ENCODE measurements around the gene GSN.

The GSN gene

GRCh38 chr9:121302341-121302740, 34.4 kb downstream of the GSN start:
- DNase-seq (ENCODE audit: low spot score), result no peak
- TF ChIP-seq CTCF (IDR thresholded peaks at IDR 0.05; ENCODE audit: extremely low read depth, missing control alignments), result no peak

DNA sequence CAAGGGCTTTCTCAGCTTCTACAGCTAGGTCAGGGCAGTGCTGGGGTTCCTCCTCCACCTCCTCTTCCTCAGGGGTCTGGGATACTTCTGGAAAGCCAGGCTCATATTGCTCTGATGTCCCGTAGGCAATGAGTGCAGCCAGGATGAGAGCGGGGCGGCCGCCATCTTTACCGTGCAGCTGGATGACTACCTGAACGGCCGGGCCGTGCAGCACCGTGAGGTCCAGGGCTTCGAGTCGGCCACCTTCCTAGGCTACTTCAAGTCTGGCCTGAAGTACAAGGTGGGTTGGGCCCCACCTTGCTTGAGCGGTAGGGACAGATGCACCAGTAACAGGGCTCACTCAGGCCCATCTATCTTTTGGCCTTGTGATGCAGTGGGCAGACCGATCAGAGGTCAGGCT, 34.8 kb downstream of the GSN start:
- TF ChIP-seq CTCF (IDR thresholded peaks at IDR 0.05; ENCODE audit: extremely low read depth, missing control alignments), result no peak
- no peak for DNase-seq (ENCODE audit: low spot score)

DNA sequence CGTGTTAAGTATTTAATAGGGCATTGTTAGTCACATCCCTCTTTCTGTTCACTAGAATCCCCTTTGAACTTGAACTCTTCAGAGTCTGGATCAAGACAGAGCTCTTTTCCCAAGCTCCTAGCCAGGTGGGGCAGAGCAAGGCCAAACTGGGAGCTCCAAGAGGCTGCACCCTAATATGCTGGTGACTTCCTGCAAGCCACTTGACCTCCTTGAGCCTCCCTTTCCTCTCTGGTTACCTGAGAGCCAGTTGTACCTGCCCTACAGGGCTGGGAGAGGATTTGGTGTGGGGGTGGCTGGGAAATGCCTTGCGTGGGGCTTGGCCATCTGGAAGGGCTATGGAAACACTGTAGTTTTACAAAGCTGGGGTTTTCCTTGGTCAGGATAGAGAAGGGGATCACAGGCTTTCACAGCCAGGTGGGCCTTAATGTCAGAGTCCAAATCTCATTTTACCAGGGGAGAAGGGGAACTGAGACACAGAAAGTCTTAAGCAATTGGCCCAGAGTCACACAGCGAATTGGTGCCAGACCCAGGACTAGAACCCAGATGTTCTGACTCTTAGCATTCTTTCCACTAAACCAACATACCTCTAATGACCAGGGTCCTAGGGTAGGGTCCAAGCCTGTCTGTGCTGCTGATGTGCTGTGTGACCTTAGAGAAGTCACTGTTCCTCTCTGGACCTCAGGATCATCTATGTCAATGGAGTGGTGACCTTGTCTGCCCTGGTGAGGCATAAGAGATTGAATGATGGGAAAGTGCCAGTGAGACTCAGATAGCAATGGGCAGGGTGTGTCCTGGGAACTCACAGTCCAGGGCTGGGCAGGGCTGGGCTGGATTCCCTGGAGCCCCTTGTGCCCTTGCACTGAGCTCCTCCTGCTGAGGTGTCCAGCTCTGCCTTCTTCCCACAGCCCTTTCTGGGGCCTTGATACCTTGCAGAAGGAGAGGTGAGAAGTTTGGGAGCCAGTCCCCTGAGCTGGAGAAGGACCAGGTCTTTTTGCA, 35.8 kb downstream of the GSN start:
- no peak for TF ChIP-seq CTCF (IDR thresholded peaks at IDR 0.05; ENCODE audit: extremely low read depth, missing control alignments)

DNA sequence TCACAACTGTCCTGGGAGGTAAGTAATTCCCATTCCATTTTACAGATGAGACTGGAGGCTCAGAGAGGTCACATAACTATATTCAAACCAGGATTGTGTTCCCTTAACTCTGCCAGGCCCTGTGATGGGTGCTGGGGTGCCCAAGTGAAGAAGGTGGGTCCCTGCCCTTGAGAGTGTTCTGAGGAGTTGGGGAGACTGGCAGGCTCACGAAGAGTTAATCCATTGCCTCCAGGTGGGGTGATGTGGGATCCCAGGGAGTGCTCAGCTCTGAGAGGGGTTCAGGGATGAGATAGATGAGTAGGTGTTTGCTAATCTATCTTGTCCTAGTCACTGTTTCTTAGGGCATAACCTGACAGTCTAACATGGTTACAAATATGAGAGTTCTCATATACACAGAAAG, 36.7 kb downstream of the GSN start:
- DNase-seq (ENCODE audit: low spot score), result no peak
- TF ChIP-seq CTCF (IDR thresholded peaks at IDR 0.05; ENCODE audit: extremely low read depth, missing control alignments), result no peak

More for the DNA sequence above, 35.8 kb downstream of the GSN start:
- DNase-seq (ENCODE audit: low spot score), result no peak

DNA sequence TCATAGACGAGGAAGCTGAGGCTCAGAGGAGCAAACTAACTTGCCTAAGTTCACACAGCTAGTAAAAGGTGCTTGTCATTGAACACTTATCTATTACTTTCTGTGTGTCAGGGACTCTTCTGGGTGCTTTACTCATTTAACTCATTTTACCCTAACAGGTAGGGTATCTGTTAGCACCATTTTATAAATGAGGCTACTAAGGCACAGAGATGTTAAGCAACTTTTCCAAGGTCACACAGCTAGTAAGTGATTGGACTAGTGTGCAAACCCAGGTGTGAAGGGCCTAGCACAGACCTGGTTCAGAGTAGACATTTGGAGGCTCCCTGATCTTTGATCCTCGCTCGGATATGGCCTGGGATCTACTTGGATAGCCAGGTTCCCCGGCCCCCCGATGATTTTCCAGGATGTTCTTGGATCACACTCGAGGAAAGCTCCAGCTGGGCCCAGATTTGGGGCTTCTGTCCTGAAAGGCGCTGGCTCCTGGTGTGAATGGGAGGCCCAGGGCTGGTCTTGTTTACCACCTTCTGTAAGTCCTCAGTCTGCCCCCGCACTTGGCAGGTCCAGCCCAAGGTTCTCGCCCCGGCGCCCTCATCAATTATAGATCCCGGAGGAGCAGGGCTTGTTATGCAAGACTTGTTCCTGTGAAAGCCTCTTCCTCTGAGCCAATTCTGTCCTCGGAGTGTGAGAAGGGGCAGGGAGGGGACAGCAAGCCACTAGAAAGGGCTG, 37.5 kb downstream of the GSN start:
- no peak for DNase-seq (ENCODE audit: low spot score)
- TF ChIP-seq CTCF (IDR thresholded peaks at IDR 0.05; ENCODE audit: extremely low read depth, missing control alignments), result no peak

DNA sequence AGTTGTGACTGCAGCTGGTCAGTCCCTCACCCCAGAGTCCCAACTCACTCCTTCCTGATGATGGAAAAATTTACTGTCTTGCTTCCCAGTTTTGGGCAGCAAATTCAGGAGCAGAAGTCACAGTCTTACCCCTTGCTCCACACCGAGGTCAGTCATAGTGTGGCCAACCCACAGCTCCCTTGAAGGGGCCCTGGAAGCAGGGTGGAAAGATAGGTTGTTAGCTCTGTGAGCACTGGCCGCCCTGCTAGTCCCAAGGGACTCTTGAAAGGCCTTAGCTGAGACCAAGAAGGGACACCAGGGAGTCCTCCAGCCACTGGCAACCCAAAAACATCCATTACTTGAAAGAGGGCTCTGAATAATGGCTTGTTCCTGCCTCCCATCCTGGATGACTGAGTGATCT, 40.0 kb downstream of the GSN start:
- no peak for TF ChIP-seq CTCF (IDR thresholded peaks at IDR 0.05; ENCODE audit: extremely low read depth, missing control alignments)
- DNase-seq (ENCODE audit: low spot score), result no peak

GRCh38 chr9:121308765-121309164, 40.8 kb downstream of the GSN start:
- TF ChIP-seq CTCF (IDR thresholded peaks at IDR 0.05; ENCODE audit: extremely low read depth, missing control alignments), result no peak
- DNase-seq (ENCODE audit: low spot score), result no peak
